AG04450 (cell line): Measurements from ENCODE around the gene GTF2B. TPM values are rescaled to one million over a fixed set of nuclear protein-coding genes. Genes with fewer than 3 reads are reported as not detected.

Source experiments
- CTCF ChIA-PET: fragments of 300-600, 350-600 bp; formaldehyde crosslinking; extraction: SDS; loops from one replicate; lab custom pipeline; 2022; ENCODE audit warnings: antibody characterized with exemption, inconsistent platforms; lab: Charles Lee
- POLR2A ChIA-PET: fragments of 350-600 bp; formaldehyde crosslinking; extraction: SDS; loops from one replicate; lab custom pipeline; 2021; ENCODE audit warnings: antibody characterized with exemption, inconsistent platforms; lab: Yijun Ruan, JAX
- DNase-seq: peaks from one replicate; pipeline ENCODE4 v3.0.0-alpha.2; 2011; ENCODE audit warnings: low read depth, low spot score
- H3K27ac ChIP-seq: one replicate; pipeline ENCODE4 v1.5.1; 2012; ENCODE audit warnings: low read depth, low read length, control low read depth
- H3K27me3 ChIP-seq: one replicate; pipeline ENCODE4 v1.6.0; 2012; ENCODE audit warnings: low read length; ENCODE audit not compliant: control insufficient read depth, insufficient read depth
- H3K4me3 ChIP-seq: 2 replicates; pipeline ENCODE4 v1.5.1; 2011; ENCODE audit warnings: mild to moderate bottlenecking, low read depth, low read length, control low read depth
- H3K9me3 ChIP-seq: 2 replicates; pipeline ENCODE4 v1.5.1; 2012; ENCODE audit warnings: low read length; ENCODE audit not compliant: control insufficient read depth, insufficient read depth
- CTCF ChIP-seq: IDR thresholded peaks from 2 replicates; pipeline ENCODE4 v1.5.1; 2011; ENCODE audit warnings: low read depth, low read length, control low read depth, inconsistent platforms
- polyA plus RNA-seq: library from polyadenylated mRNA; depleted of rRNA; stranded (reverse); fragments of >200 nt; gene quantifications from 2 replicates; pipeline ENCODE4 v1.2.3, GENCODE V29; 2011

The GTF2B gene
- polyA plus RNA-seq, 1 experiment = 51.7 TPM

- Histone ChIP-seq H3K9me3 (no peaks in the 10 kb centered on the region; the same call in 1 of the 2 replicates), H3K27ac (no peak overlapping the region), H3K4me3 (no peak overlapping the region), H3K27me3 (peaks cover 2% of the 10 kb centered on the region)
- no peak for DNase-seq
- ChIA-PET CTCF (interaction anchor here (0.8 kb wide), 1 partner anchor 20 kb away, joined by 3 read pairs; no protein-coding TSS in a partner anchor), POLR2A (no interaction called here)
- TF ChIP-seq CTCF = no peak
These were observed 5.8 kb upstream of the GTF2B start for GRCh38 chr1:88897070-88897730.

GRCh38 chr1:88892357-88892877 lies 1.1 kb upstream of the GTF2B start:
- Histone ChIP-seq H3K27me3 (peaks cover 2% of the 10 kb centered on the region), H3K4me3 (no peak overlapping the region), H3K9me3 (no peaks in the 10 kb centered on the region; the same call in 1 of the 2 replicates), H3K27ac (no peak overlapping the region)
- TF ChIP-seq CTCF = no peak
- ChIA-PET POLR2A (interaction anchor here (0.6 kb wide), 1 partner anchor 9 kb away, joined by 3 read pairs; no protein-coding TSS in a partner anchor), CTCF (interaction anchor here (0.6 to 1.0 kb wide), 2 partner anchors 15 to 390 kb away, joined by 4 to 7 read pairs; no protein-coding TSS in a partner anchor)
- no peak for DNase-seq

- no peak for TF ChIP-seq CTCF
- DNase-seq = no peak
- ChIA-PET CTCF (interaction anchor here (0.6 to 1.0 kb wide), 2 partner anchors 15 to 390 kb away, joined by 4 to 7 read pairs; no protein-coding TSS in a partner anchor), POLR2A (interaction anchor here (0.6 kb wide), 1 partner anchor 9 kb away, joined by 3 read pairs; no protein-coding TSS in a partner anchor)
- Histone ChIP-seq H3K4me3 (peak overlapping the region; percentile 97), H3K27me3 (peaks cover 2% of the 10 kb centered on the region), H3K9me3 (no peaks in the 10 kb centered on the region; the same call in 1 of the 2 replicates), H3K27ac (no peak overlapping the region)
These were observed 579 bp upstream of the GTF2B start for GRCh38 chr1:88891951-88892340.

GRCh38 chr1:88890791-88891317 lies 513 bp downstream of the GTF2B start:
- Histone ChIP-seq H3K9me3 (no peaks in the 10 kb centered on the region; the same call in 1 of the 2 replicates), H3K27ac (peak overlapping the region; percentile 74), H3K27me3 (peaks cover 2% of the 10 kb centered on the region), H3K4me3 (peak overlapping the region; percentile 97)
- CTCF ChIA-PET = interaction anchor here (2.5 to 6.6 kb wide), 2 partner anchors 13 to 155 kb away, joined by 7 to 41 read pairs; no protein-coding TSS in a partner anchor
- no peak for DNase-seq
- POLR2A ChIA-PET = interaction anchor here (0.8 to 1.0 kb wide), 2 partner anchors 10 to 127 kb away, joined by 4 to 12 read pairs; no protein-coding TSS in a partner anchor
- TF ChIP-seq CTCF = no peak
